H9 (cell line): ENCODE measurements around the gene SLC16A3. TPM values are rescaled to one million over a fixed set of nuclear protein-coding genes. Genes with fewer than 3 reads are reported as not detected.

Experiments used
- DNase-seq: peaks from one replicate; pipeline ENCODE4 v3.0.0-alpha.2; 2017
- H2AFZ ChIP-seq: one replicate; pipeline ENCODE4 v1.6.1; 2013; ENCODE audit warnings: mild to moderate bottlenecking, low read length, control low read depth, moderate library complexity
- H2AK5ac ChIP-seq: 2 replicates; pipeline ENCODE4 v1.6.1; 2013; ENCODE audit warnings: low read length, control low read depth, mixed read lengths; ENCODE audit not compliant: insufficient read length
- H2BK120ac ChIP-seq: one replicate; pipeline ENCODE4 v1.6.1; 2013; ENCODE audit warnings: low read depth, mild to moderate bottlenecking, low read length, control low read depth, inconsistent platforms; ENCODE audit not compliant: poor library complexity, severe bottlenecking
- H2BK12ac ChIP-seq: 2 replicates; pipeline ENCODE4 v1.6.1; 2013; ENCODE audit warnings: low read length, control low read depth, mixed read lengths, low read depth; ENCODE audit not compliant: insufficient read length
- H2BK15ac ChIP-seq: 2 replicates; pipeline ENCODE4 v1.6.1; 2013; ENCODE audit warnings: low read depth, low read length, control low read depth
- H2BK20ac ChIP-seq: one replicate; pipeline ENCODE4 v1.6.1; 2013; ENCODE audit warnings: low read depth, mild to moderate bottlenecking, low read length, control low read depth, inconsistent platforms; ENCODE audit not compliant: poor library complexity, severe bottlenecking
- H2BK5ac ChIP-seq: 2 replicates; pipeline ENCODE4 v1.6.1; 2013; ENCODE audit warnings: low read length, control low read depth, mixed read lengths; ENCODE audit not compliant: insufficient read length
- H3K14ac ChIP-seq: 2 replicates; pipeline ENCODE4 v1.6.1; 2013; ENCODE audit warnings: low read length, control low read depth; ENCODE audit not compliant: insufficient read depth
- H3K18ac ChIP-seq: 2 replicates; pipeline ENCODE4 v1.6.1; 2013; ENCODE audit warnings: low read depth, mild to moderate bottlenecking, mixed read lengths, low read length, control low read depth; ENCODE audit not compliant: insufficient read length
- H3K23ac ChIP-seq: 2 replicates; pipeline ENCODE4 v1.6.1; 2013; ENCODE audit warnings: low read length, control low read depth, mixed read lengths, low read depth; ENCODE audit not compliant: insufficient read length
- H3K23me2 ChIP-seq: 2 replicates; pipeline ENCODE4 v1.6.1; 2013; ENCODE audit warnings: low read depth, mild to moderate bottlenecking, mixed read lengths, low read length, control low read depth; ENCODE audit not compliant: insufficient read length, poor library complexity, severe bottlenecking
- H3K27ac ChIP-seq: 2 replicates; pipeline ENCODE4 v1.5.1; 2013; ENCODE audit warnings: low read length, control low read depth, mixed read lengths, low read depth; ENCODE audit not compliant: insufficient read length
- H3K27me3 ChIP-seq: 2 replicates; pipeline ENCODE4 v1.6.1; 2013; ENCODE audit warnings: low read length, control low read depth, inconsistent platforms; ENCODE audit not compliant: insufficient read depth
- H3K4ac ChIP-seq: 2 replicates; pipeline ENCODE4 v1.6.1; 2013; ENCODE audit warnings: low read depth, mild to moderate bottlenecking, control low read depth, inconsistent platforms, low read length, moderate library complexity
- H3K4me1 ChIP-seq: 2 replicates; pipeline ENCODE4 v1.6.1; 2013; ENCODE audit warnings: low read length, control low read depth, inconsistent platforms; ENCODE audit not compliant: insufficient read depth
- H3K4me2 ChIP-seq: 2 replicates; pipeline ENCODE4 v1.6.1; 2013; ENCODE audit warnings: low read length, control low read depth, mixed read lengths; ENCODE audit not compliant: insufficient read length, insufficient read depth
- H3K56ac ChIP-seq: 2 replicates; pipeline ENCODE4 v1.6.1; 2013; ENCODE audit warnings: low read depth, mild to moderate bottlenecking, mixed read lengths, low read length, control low read depth; ENCODE audit not compliant: insufficient read length
- H3K79me1 ChIP-seq: 2 replicates; pipeline ENCODE4 v1.6.1; 2013; ENCODE audit warnings: low read depth, mild to moderate bottlenecking, moderate library complexity, low read length, control low read depth, inconsistent platforms; ENCODE audit not compliant: insufficient read depth, poor library complexity, severe bottlenecking
- H3K79me2 ChIP-seq: 2 replicates; pipeline ENCODE4 v1.6.1; 2013; ENCODE audit warnings: low read length, control low read depth, inconsistent platforms; ENCODE audit not compliant: insufficient read depth
- H3K9ac ChIP-seq: 2 replicates; pipeline ENCODE4 v1.6.1; 2013; ENCODE audit warnings: low read length, control low read depth, mixed read lengths; ENCODE audit not compliant: insufficient read length; ENCODE audit errors: extremely low read depth
- H3K9me3 ChIP-seq: one replicate; pipeline ENCODE4 v1.6.1; 2013; ENCODE audit warnings: low read depth, low read length, inconsistent platforms; ENCODE audit not compliant: control insufficient read depth
- H3T11ph ChIP-seq: one replicate; pipeline ENCODE4 v1.6.1; 2013; ENCODE audit warnings: mild to moderate bottlenecking, low read length, control low read depth, inconsistent platforms
- H4K20me1 ChIP-seq: one replicate; pipeline ENCODE4 v1.6.1; 2013; ENCODE audit not compliant: control insufficient read depth, insufficient read length, insufficient read depth
- H4K5ac ChIP-seq: 2 replicates; pipeline ENCODE4 v1.6.1; 2013; ENCODE audit warnings: low read depth, mild to moderate bottlenecking, mixed read lengths, low read length, control low read depth; ENCODE audit not compliant: insufficient read length
- H4K8ac ChIP-seq: replicated peaks from 2 replicates; pipeline ENCODE4 v1.6.1; 2013; ENCODE audit warnings: low read length, control low read depth, mixed read lengths, low read depth; ENCODE audit not compliant: insufficient read length
- H4K91ac ChIP-seq: 2 replicates; pipeline ENCODE4 v1.6.1; 2013; ENCODE audit warnings: low read depth, mild to moderate bottlenecking, moderate library complexity, mixed read lengths, low read length, control low read depth; ENCODE audit not compliant: insufficient read length
- H3K27ac Mint-ChIP-seq, 3 experiments: 2 replicates in 2 of 3; 3 replicates in 1 of 3; pipeline ENCODE4 v1.8.0; 2020 to 2021; ENCODE audit warnings: mixed read lengths in 3 of 3, mild to moderate bottlenecking in 1 of 3, moderate library complexity in 1 of 3
- H3K27me3 Mint-ChIP-seq: 2 replicates; pipeline ENCODE4 v1.8.0; 2021; ENCODE audit warnings: low read depth, mild to moderate bottlenecking, moderate library complexity, mixed read lengths
- H3K36me3 Mint-ChIP-seq, 3 experiments: 2 replicates in 2 of 3; 3 replicates in 1 of 3; pipeline ENCODE4 v1.8.0; 2020 to 2021; ENCODE audit warnings: low read depth in 3 of 3, mixed read lengths in 3 of 3; ENCODE audit not compliant: insufficient read depth in 1 of 3
- H3K4me1 Mint-ChIP-seq, 2 experiments: 2 replicates each; pipeline ENCODE4 v1.8.0; 2020; ENCODE audit warnings: mixed read lengths in 2 of 2
- H3K4me3 Mint-ChIP-seq, 2 experiments: 2 replicates in 1 of 2; 3 replicates in 1 of 2; pipeline ENCODE4 v1.8.0; 2020 to 2021; ENCODE audit warnings: mild to moderate bottlenecking in 2 of 2, mixed read lengths in 2 of 2, moderate library complexity in 1 of 2
- H3K9me3 Mint-ChIP-seq, 2 experiments: 2 replicates in 1 of 2; 3 replicates in 1 of 2; pipeline ENCODE4 v1.8.0; 2020; ENCODE audit warnings: mild to moderate bottlenecking in 2 of 2, mixed read lengths in 2 of 2, moderate library complexity in 1 of 2
- WGBS: extraction: QIAGEN DNeasy Blood & Tissue Kit; methylation state at CpG from one replicate; pipeline ENCODE4 v1.1.7; 2013; ENCODE audit warnings: missing lambda C conversion rate, low lambda C conversion rate, mixed read lengths; ENCODE audit not compliant: insufficient read length; ENCODE audit errors: extremely low coverage; 5-methylcytosine and 5-hydroxymethylcytosine counted together
- total RNA-seq: library from RNA; stranded (reverse); gene quantifications from 2 replicates; pipeline ENCODE4 v1.2.1, GENCODE V29; 2021
- TF ChIP-seq, protein P1 (sequence below): fragments of 200-600 bp; sonication (generic); conservative IDR thresholded peaks from 3 replicates; pipeline ENCODE4 v1.8.0; 2021; ENCODE audit warnings: antibody characterized with exemption, mild to moderate bottlenecking

Gene SLC16A3
- total RNA-seq, 1 experiment from 2014 or later = 28.4 TPM

- peak overlapping the region; percentile 60 to 70; a peak in 4 of 5 replicates for H3K4me3 Mint-ChIP-seq
- peaks cover 22% of the 10 kb centered on the region; the same call in 1 of the 2 replicates for H3K27me3 ChIP-seq
- no peak overlapping the region for H4K8ac ChIP-seq
- no peak overlapping the region for H3K56ac ChIP-seq
- H2BK5ac ChIP-seq = no peak overlapping the region
- WGBS = no CpG with 5 or more reads among the region's 63 CpGs
- no peak overlapping the region for H2BK15ac ChIP-seq
- H3K9ac ChIP-seq = no peak overlapping the region
- H2BK12ac ChIP-seq = no peak overlapping the region
- no peak overlapping the region for H2BK120ac ChIP-seq
- H2AFZ ChIP-seq = no peak overlapping the region
- H3T11ph ChIP-seq = no peak overlapping the region
- H2AK5ac ChIP-seq = no peak overlapping the region
- no peak overlapping the region for H3K27ac Mint-ChIP-seq
- H3K23me2 ChIP-seq = peaks cover 11% of the 10 kb centered on the region
- no peak overlapping the region for H3K4ac ChIP-seq
- H3K27me3 Mint-ChIP-seq = peaks cover 51% of the 10 kb centered on the region
- no peaks in the 10 kb centered on the region for H3K36me3 Mint-ChIP-seq
- peak overlapping the region; percentile 21 for H3K4me2 ChIP-seq
- DNase-seq = no peak
- peaks cover 2% of the 10 kb centered on the region for H4K20me1 ChIP-seq
- 0 out of 5 replicates have a peak, but pooled peaks cover 0 to 3% of the 10 kb centered on the region in 2 experiments for H3K9me3 Mint-ChIP-seq
- no peak overlapping the region for H3K18ac ChIP-seq
- peak overlapping the region; percentile 49; the same call in 1 of the 2 replicates for H3K14ac ChIP-seq
- no peak overlapping the region for H4K91ac ChIP-seq
- H3K27ac ChIP-seq = no peak overlapping the region
- H3K79me1 ChIP-seq = no peaks in the 10 kb centered on the region
- H3K79me2 ChIP-seq = no peaks in the 10 kb centered on the region
- no peaks in the 10 kb centered on the region for H3K9me3 ChIP-seq
- H2BK20ac ChIP-seq = no peak overlapping the region
- TF ChIP-seq, protein P1, sequence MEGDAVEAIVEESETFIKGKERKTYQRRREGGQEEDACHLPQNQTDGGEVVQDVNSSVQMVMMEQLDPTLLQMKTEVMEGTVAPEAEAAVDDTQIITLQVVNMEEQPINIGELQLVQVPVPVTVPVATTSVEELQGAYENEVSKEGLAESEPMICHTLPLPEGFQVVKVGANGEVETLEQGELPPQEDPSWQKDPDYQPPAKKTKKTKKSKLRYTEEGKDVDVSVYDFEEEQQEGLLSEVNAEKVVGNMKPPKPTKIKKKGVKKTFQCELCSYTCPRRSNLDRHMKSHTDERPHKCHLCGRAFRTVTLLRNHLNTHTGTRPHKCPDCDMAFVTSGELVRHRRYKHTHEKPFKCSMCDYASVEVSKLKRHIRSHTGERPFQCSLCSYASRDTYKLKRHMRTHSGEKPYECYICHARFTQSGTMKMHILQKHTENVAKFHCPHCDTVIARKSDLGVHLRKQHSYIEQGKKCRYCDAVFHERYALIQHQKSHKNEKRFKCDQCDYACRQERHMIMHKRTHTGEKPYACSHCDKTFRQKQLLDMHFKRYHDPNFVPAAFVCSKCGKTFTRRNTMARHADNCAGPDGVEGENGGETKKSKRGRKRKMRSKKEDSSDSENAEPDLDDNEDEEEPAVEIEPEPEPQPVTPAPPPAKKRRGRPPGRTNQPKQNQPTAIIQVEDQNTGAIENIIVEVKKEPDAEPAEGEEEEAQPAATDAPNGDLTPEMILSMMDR = no peak
- no peak overlapping the region for H3K23ac ChIP-seq
- peaks cover 2 to 4% of the 10 kb centered on the region in 2 experiments; a peak in 3 of 4 replicates for H3K4me1 Mint-ChIP-seq
- H3K4me1 ChIP-seq = no peaks in the 10 kb centered on the region
- no peak overlapping the region for H4K5ac ChIP-seq
These were observed 482 bp upstream of the SLC16A3 start for GRCh38 chr17:82228278-82228841.
